Liver (tissue), 9 donors: Measurements from ENCODE around the gene KAT2A. TPM values are rescaled to one million over a fixed set of nuclear protein-coding genes. Genes with fewer than 3 reads are reported as not detected.
A peak's percentile ranks its signal among the peaks of the same experiment; 100 is the strongest.

Experiments used
- DNase-seq: peaks from one replicate; pipeline ENCODE4 v3.0.0-alpha.2; 2017; ENCODE audit warnings: low spot score
- H3K27ac ChIP-seq, 2 donors: one replicate each; pipeline ENCODE4 v1.7.0; 2013; ENCODE audit warnings: inconsistent platforms in 2 of 2, low read length in 2 of 2, control low read depth in 1 of 2, low read depth in 1 of 2, mild to moderate bottlenecking in 1 of 2
- H3K27me3 ChIP-seq, 4 donors: one replicate each; pipeline versions ENCODE4 v1.6.1 to v1.7.0; 2013; ENCODE audit warnings: low read length in 3 of 4, inconsistent platforms in 1 of 4, mild to moderate bottlenecking in 1 of 4, moderate library complexity in 1 of 4; ENCODE audit not compliant: control insufficient read depth in 4 of 4, insufficient read depth in 4 of 4
- H3K36me3 ChIP-seq, 4 donors: one replicate each; pipeline versions ENCODE4 v1.6.1 to v1.7.0; 2013; ENCODE audit warnings: low read length in 3 of 4, mild to moderate bottlenecking in 3 of 4, low read depth in 1 of 4, moderate library complexity in 1 of 4; ENCODE audit not compliant: control insufficient read depth in 4 of 4, insufficient read depth in 3 of 4
- H3K4me1 ChIP-seq, 4 donors: one replicate each; pipeline versions ENCODE4 v1.6.1 to v1.7.0; 2013; ENCODE audit warnings: low read length in 3 of 4, mild to moderate bottlenecking in 3 of 4, moderate library complexity in 1 of 4; ENCODE audit not compliant: control insufficient read depth in 4 of 4, insufficient read depth in 4 of 4
- H3K4me3 ChIP-seq, 3 donors: one replicate each; pipeline versions ENCODE4 v1.6.1 to v1.7.0; 2013; ENCODE audit warnings: low read length in 3 of 3, control low read depth in 1 of 3, low read depth in 1 of 3, mild to moderate bottlenecking in 1 of 3
- H3K9ac ChIP-seq, 2 donors: one replicate each; pipeline ENCODE4 v1.7.0; 2013; ENCODE audit warnings: low read length in 2 of 2, mild to moderate bottlenecking in 2 of 2, moderate library complexity in 2 of 2, control low read depth in 1 of 2, low read depth in 1 of 2
- H3K9me3 ChIP-seq, 4 donors: one replicate each; pipeline versions ENCODE4 v1.6.1 to v1.7.0; 2013; ENCODE audit warnings: low read length in 3 of 4; ENCODE audit not compliant: control insufficient read depth in 4 of 4
- CTCF ChIP-seq: fragments of 150-350 bp; IDR thresholded peaks from 2 replicates; pipeline ENCODE4 v1.5.1; 2017; ENCODE audit warnings: improper control_type of control experiment, low read depth, low read length; ENCODE audit not compliant: missing input control
- EGR1 ChIP-seq, 2 donors: IDR thresholded peaks; 2 replicates each; pipeline ENCODE4 v1.6.1; 2016 to 2018; ENCODE audit warnings: antibody characterized with exemption in 2 of 2, low read depth in 2 of 2
- FOXA1 ChIP-seq: IDR thresholded peaks from 2 replicates; pipeline ENCODE4 v1.6.1; 2016; ENCODE audit warnings: antibody characterized with exemption
- FOXA2 ChIP-seq: IDR thresholded peaks from 2 replicates; pipeline ENCODE4 v1.6.1; 2016; ENCODE audit warnings: antibody characterized with exemption
- GABPA ChIP-seq, 2 donors: IDR thresholded peaks in 1 of 2; conservative IDR thresholded peaks in 1 of 2; 2 replicates each; pipeline ENCODE4 v1.6.1; 2016; ENCODE audit warnings: antibody characterized with exemption in 2 of 2, mild to moderate bottlenecking in 1 of 2, moderate library complexity in 1 of 2
- HNF4A ChIP-seq, 2 donors: conservative IDR thresholded peaks; 2 replicates each; pipeline ENCODE4 v1.6.1; 2016; ENCODE audit warnings: antibody characterized with exemption in 2 of 2, mild to moderate bottlenecking in 2 of 2
- HNF4G ChIP-seq: IDR thresholded peaks from 2 replicates; pipeline ENCODE4 v1.6.1; 2016; ENCODE audit warnings: antibody characterized with exemption
- JUND ChIP-seq, 2 donors: IDR thresholded peaks; 2 replicates each; pipeline ENCODE4 v1.6.1; 2016; ENCODE audit warnings: antibody characterized with exemption in 2 of 2
- MAX ChIP-seq: IDR thresholded peaks from 2 replicates; pipeline ENCODE4 v1.6.1; 2016; ENCODE audit warnings: antibody characterized with exemption
- NR2F2 ChIP-seq: IDR thresholded peaks from 2 replicates; pipeline ENCODE4 v1.6.1; 2016; ENCODE audit warnings: antibody characterized with exemption
- RXRA ChIP-seq, 2 donors: IDR thresholded peaks; 2 replicates each; pipeline ENCODE4 v1.6.1; 2017 to 2018; ENCODE audit warnings: antibody characterized with exemption in 2 of 2, mild to moderate bottlenecking in 1 of 2
- SP1 ChIP-seq: IDR thresholded peaks from 2 replicates; pipeline ENCODE4 v1.6.1; 2018; ENCODE audit warnings: antibody characterized with exemption, mild to moderate bottlenecking
- TAF1 ChIP-seq: conservative IDR thresholded peaks from 2 replicates; pipeline ENCODE4 v1.6.1; 2016; ENCODE audit warnings: antibody characterized with exemption, mild to moderate bottlenecking
- YY1 ChIP-seq: IDR thresholded peaks from 2 replicates; pipeline ENCODE4 v1.6.1; 2016; ENCODE audit warnings: antibody characterized with exemption, mild to moderate bottlenecking
- ZBTB33 ChIP-seq: IDR thresholded peaks from 2 replicates; pipeline ENCODE4 v1.6.1; 2016; ENCODE audit warnings: antibody characterized with exemption
- WGBS: extraction: QIAGEN DNeasy Blood & Tissue Kit; methylation state at CpG from one replicate; pipeline ENCODE4 v1.1.7; 2013; 5-methylcytosine and 5-hydroxymethylcytosine counted together
- polyA plus RNA-seq, 2 donors: library from polyadenylated mRNA; stranded (reverse) in 1 of 2; unstranded in 1 of 2; fragments of 200-250 nt in 1 of 2; fragments of >200 nt in 1 of 2; fragmentation: Nextera tagmentation in 1 of 2; extraction: Ambion mirVana in 1 of 2; gene quantifications; one replicate each; pipeline versions ENCODE4 v1.2.1 to v1.2.3, GENCODE V29; 2013 to 2015
- total RNA-seq, 2 donors: library from RNA; depleted of rRNA; stranded (reverse); fragments of >200 nt; gene quantifications; one replicate each; pipeline ENCODE4 v1.2.3, GENCODE V29; 2014
- TF ChIP-seq, protein P1 (sequence below): IDR thresholded peaks from 2 replicates; pipeline ENCODE4 v1.6.1; 2016; ENCODE audit warnings: antibody characterized with exemption, mild to moderate bottlenecking
- TF ChIP-seq, protein P2 (sequence below): IDR thresholded peaks from 2 replicates; pipeline ENCODE4 v1.6.1; 2016; ENCODE audit warnings: antibody characterized with exemption
- donor health status: healthy.
- donor health status: healthy.
- donor health status: healthy.
- donor health status: healthy.
- donor health status: healthy.

Gene KAT2A
- total and polyA plus RNA-seq, 4 donors, result 5.1 to 14.4 (median 9.6) TPM

GRCh38 chr17:42111871-42112551 lies 9.2 kb downstream of the KAT2A start:
- DNase-seq, result no peak
- no peaks in the 10 kb centered on the region for H3K27me3 ChIP-seq
- 6% methylated on average over 12 of the region's 12 CpGs for WGBS

DNA sequence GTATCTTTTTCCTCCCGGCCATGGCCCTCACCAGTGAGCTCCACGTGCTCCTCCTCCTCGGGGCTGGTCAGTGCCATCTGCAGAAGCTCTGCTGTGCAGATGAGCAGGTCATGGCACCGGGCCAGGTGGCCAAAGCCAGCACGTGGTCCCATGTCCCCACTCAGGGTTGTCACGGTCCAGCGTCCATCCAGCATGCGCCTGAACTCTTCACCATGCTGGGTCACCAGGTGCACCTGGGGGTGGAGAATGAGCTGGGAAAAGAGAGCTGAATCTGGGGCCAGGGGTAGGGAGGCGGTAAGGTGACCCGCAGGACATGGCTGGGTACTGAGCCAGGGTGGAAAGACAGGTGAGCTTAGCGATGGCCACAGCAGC lies 9.9 kb downstream of the KAT2A start:
- peaks cover 3 to 12% (median 7%) of the 10 kb centered on the region in 4 donors for H3K36me3 ChIP-seq
- H3K9ac ChIP-seq, result peak overlapping the region; percentile 11 to 61
- H3K9me3 ChIP-seq, result no peaks in the 10 kb centered on the region
- H3K27ac ChIP-seq, result peak overlapping the region; percentile 81 to 84
- H3K4me1 ChIP-seq, result peaks cover 11 to 40% (median 34%) of the 10 kb centered on the region in 4 donors
- H3K27me3 ChIP-seq, result no peaks in the 10 kb centered on the region
- no peak for DNase-seq
- peak overlapping the region in 2 of 3 donors; percentile 68 to 76 for H3K4me3 ChIP-seq
- 41% methylated on average over 11 of the region's 11 CpGs for WGBS
- TF ChIP-seq, protein P1, sequence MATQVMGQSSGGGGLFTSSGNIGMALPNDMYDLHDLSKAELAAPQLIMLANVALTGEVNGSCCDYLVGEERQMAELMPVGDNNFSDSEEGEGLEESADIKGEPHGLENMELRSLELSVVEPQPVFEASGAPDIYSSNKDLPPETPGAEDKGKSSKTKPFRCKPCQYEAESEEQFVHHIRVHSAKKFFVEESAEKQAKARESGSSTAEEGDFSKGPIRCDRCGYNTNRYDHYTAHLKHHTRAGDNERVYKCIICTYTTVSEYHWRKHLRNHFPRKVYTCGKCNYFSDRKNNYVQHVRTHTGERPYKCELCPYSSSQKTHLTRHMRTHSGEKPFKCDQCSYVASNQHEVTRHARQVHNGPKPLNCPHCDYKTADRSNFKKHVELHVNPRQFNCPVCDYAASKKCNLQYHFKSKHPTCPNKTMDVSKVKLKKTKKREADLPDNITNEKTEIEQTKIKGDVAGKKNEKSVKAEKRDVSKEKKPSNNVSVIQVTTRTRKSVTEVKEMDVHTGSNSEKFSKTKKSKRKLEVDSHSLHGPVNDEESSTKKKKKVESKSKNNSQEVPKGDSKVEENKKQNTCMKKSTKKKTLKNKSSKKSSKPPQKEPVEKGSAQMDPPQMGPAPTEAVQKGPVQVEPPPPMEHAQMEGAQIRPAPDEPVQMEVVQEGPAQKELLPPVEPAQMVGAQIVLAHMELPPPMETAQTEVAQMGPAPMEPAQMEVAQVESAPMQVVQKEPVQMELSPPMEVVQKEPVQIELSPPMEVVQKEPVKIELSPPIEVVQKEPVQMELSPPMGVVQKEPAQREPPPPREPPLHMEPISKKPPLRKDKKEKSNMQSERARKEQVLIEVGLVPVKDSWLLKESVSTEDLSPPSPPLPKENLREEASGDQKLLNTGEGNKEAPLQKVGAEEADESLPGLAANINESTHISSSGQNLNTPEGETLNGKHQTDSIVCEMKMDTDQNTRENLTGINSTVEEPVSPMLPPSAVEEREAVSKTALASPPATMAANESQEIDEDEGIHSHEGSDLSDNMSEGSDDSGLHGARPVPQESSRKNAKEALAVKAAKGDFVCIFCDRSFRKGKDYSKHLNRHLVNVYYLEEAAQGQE, result peak; percentile 18
- TF ChIP-seq MAX, result peak; percentile 87
- TF ChIP-seq JUND (IDR thresholded peaks at IDR 0.05), result no peak
- no peak for TF ChIP-seq FOXA1
- no peak for TF ChIP-seq EGR1 (IDR thresholded peaks at IDR 0.05; ENCODE audit: low read depth in 2 of 2)
- TF ChIP-seq YY1, result peak; percentile 58
- TF ChIP-seq ZBTB33, result no peak
- TF ChIP-seq TAF1, result no peak
- TF ChIP-seq SP1, result no peak
- TF ChIP-seq NR2F2, result no peak
- TF ChIP-seq, protein P2, sequence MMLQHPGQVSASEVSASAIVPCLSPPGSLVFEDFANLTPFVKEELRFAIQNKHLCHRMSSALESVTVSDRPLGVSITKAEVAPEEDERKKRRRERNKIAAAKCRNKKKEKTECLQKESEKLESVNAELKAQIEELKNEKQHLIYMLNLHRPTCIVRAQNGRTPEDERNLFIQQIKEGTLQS, result no peak
- no peak for TF ChIP-seq FOXA2
- TF ChIP-seq HNF4G, result no peak
- peak; percentile 23 to 93 for TF ChIP-seq RXRA (IDR thresholded peaks at IDR 0.05)
- peak; percentile 19 to 79 for TF ChIP-seq HNF4A (conservative IDR thresholded peaks at IDR 0.05)
- no peak for TF ChIP-seq GABPA (IDR thresholded peaks at IDR 0.05 in 1 of 2, conservative IDR thresholded peaks at IDR 0.05 in 1 of 2)

More at GRCh38 chr17:42111871-42112551, 9.2 kb downstream of the KAT2A start:
- Histone ChIP-seq H3K4me1 (peaks cover 11 to 42% (median 34%) of the 10 kb centered on the region in 4 donors), H3K9me3 (no peaks in the 10 kb centered on the region), H3K27ac (peak overlapping the region; percentile 81 to 84), H3K36me3 (peaks cover 3 to 12% (median 7%) of the 10 kb centered on the region in 4 donors), H3K9ac (peak overlapping the region; percentile 61 to 88), H3K4me3 (peak overlapping the region; percentile 64 to 76 (median 68))
- TF ChIP-seq TAF1 (no peak), FOXA2 (no peak), HNF4A (conservative IDR thresholded peaks at IDR 0.05) (no peak), CTCF (no peak), YY1 (peak; percentile 24), SP1 (no peak), RXRA (IDR thresholded peaks at IDR 0.05) (no peak)
- TF ChIP-seq, protein P2, result no peak
